Natural killer cell (primary cell): ENCODE results near the gene ZNRD2. TPM values are rescaled to one million over a fixed set of nuclear protein-coding genes. Genes with fewer than 3 reads are reported as not detected.

ENCODE experiments used
- ATAC-seq, 3 donors: fragments of 150-1000 bp in 2 of 3; fragments of 200-7000 bp in 1 of 3; cut with Tn5 transposase; 1 replicate in 1 of 3; 2 replicates in 2 of 3; pipeline ENCODE4 v1.10.0; 2021; ENCODE audit warnings: mild to moderate bottlenecking in 2 of 3, moderate library complexity in 2 of 3
- DNase-seq, 2 donors: peaks; one replicate each; pipeline versions ENCODE4 v3.0.0 to v3.0.0-alpha.2; 2013 to 2021; ENCODE audit warnings: mixed read lengths in 1 of 2
- H3K27ac ChIP-seq: one replicate; pipeline ENCODE4 v1.5.1; 2013; ENCODE audit warnings: mild to moderate bottlenecking, low read length
- H3K27me3 ChIP-seq: one replicate; pipeline ENCODE4 v1.6.1; 2013; ENCODE audit warnings: low read length; ENCODE audit not compliant: control insufficient read depth, insufficient read depth
- H3K36me3 ChIP-seq: one replicate; pipeline ENCODE4 v1.6.1; 2013; ENCODE audit warnings: low read length; ENCODE audit not compliant: control insufficient read depth, insufficient read depth
- H3K4me1 ChIP-seq: one replicate; pipeline ENCODE4 v1.6.1; 2013; ENCODE audit warnings: low read length; ENCODE audit not compliant: control insufficient read depth, insufficient read depth
- H3K4me3 ChIP-seq: one replicate; pipeline ENCODE4 v1.5.1; 2013; ENCODE audit warnings: low read length
- H3K9me3 ChIP-seq: one replicate; pipeline ENCODE4 v1.6.1; 2013; ENCODE audit warnings: low read length; ENCODE audit not compliant: control insufficient read depth, insufficient read depth
- H3K27ac Mint-ChIP-seq, 2 donors: one replicate each; pipeline ENCODE4 v1.8.0; 2022; ENCODE audit warnings: mild to moderate bottlenecking in 2 of 2, mixed read lengths in 2 of 2, moderate library complexity in 1 of 2
- H3K27me3 Mint-ChIP-seq, 2 donors: one replicate each; pipeline ENCODE4 v1.8.0; 2022; ENCODE audit warnings: low read depth in 2 of 2, mixed read lengths in 2 of 2
- H3K36me3 Mint-ChIP-seq: one replicate; pipeline ENCODE4 v1.8.0; 2022; ENCODE audit warnings: mixed read lengths
- H3K4me1 Mint-ChIP-seq, 2 donors: one replicate each; pipeline ENCODE4 v1.8.0; 2022; ENCODE audit warnings: mixed read lengths in 2 of 2
- H3K4me3 Mint-ChIP-seq: one replicate; pipeline ENCODE4 v1.8.0; 2022; ENCODE audit warnings: mild to moderate bottlenecking, moderate library complexity, mixed read lengths
- H3K9me3 Mint-ChIP-seq, 2 donors: one replicate each; pipeline ENCODE4 v1.8.0; 2022; ENCODE audit warnings: mixed read lengths in 2 of 2
- CTCF ChIP-seq: fragments of 200-600 bp; IDR thresholded peaks from one replicate; pipeline ENCODE4 v1.8.0; 2022; ENCODE audit warnings: antibody characterized with exemption
- WGBS: methylation state at CpG from one replicate; pipeline ENCODE4 v1.1.7; 2013; ENCODE audit warnings: missing lambda C conversion rate; ENCODE audit not compliant: insufficient coverage; 5-methylcytosine and 5-hydroxymethylcytosine counted together
- intact Hi-C: fragments of 100-400 bp; cut with micrococcal nuclease; formaldehyde crosslinking; loops from one replicate; pipeline ENCODE4 v1.14.2; 2022
- total RNA-seq, 4 donors: library from RNA; stranded (reverse); fragments of 120-200 nt in 1 of 4; gene quantifications; one replicate each; pipeline versions ENCODE4 v1.2.3 to v1.2.4, GENCODE V29; 2013 to 2022

Gene ZNRD2
- total RNA-seq, 3 donors from 2014 or later (not counting 1 experiment from before 2014, with no cell fraction given): 40.9 to 64.1 (median 60.0) TPM

DNA sequence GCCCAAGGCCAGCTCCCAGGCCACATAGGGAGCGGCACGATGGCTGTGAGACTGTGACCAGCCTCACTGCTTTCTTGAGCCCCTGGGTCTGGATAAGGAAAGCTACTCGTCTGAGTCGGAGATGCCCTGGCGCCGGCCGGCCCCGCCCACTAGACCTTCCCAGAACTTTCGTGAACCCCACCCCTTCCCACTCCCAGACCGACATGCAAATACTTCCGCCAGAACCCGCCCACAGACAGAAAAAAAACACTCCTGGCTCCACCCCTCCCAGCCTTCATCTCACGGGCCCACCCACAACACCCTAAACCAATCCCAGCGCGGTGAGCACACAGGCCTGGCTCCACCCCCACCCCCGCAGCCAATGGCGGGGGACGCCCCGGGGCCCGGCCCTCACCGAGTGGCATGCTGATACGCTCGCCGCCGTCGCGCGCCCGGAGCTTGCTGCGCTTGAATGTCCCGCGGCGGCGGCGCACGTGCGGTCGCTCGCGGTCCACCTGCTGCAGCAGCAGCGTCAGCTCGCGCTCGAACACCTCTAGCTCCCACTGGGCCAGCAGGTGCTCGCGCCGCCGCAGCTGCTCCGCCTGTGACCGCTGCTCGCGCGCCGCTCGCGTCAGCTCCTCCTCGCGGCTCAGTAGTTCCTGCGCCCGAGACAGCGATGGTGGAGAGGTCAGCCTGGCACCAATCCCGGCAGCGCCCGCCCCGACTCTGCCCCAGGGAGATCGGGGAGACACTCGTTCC lies 36.8 kb downstream of the ZNRD2 start:
- H3K27me3 Mint-ChIP-seq: no peaks in the 10 kb centered on the region
- peaks cover 22 to 31% of the 10 kb centered on the region in 2 donors for H3K4me1 Mint-ChIP-seq
- intact Hi-C loops: no loop called here
- 96% methylated on average over 67 of the region's 67 CpGs for WGBS
- no peaks in the 10 kb centered on the region for H3K27me3 ChIP-seq
- DNase-seq (no peak), ATAC-seq (peak in 1 of 3 donors; percentile 26)
- H3K27ac ChIP-seq: no peak overlapping the region
- H3K36me3 Mint-ChIP-seq: no peaks in the 10 kb centered on the region
- H3K36me3 ChIP-seq: peaks cover 48% of the 10 kb centered on the region
- H3K4me3 ChIP-seq: no peak overlapping the region
- H3K9me3 Mint-ChIP-seq: no peaks in the 10 kb centered on the region
- H3K27ac Mint-ChIP-seq: no peak overlapping the region
- peaks cover 24% of the 10 kb centered on the region for H3K4me1 ChIP-seq
- TF ChIP-seq CTCF: no peak
- H3K9me3 ChIP-seq: no peaks in the 10 kb centered on the region
- no peak overlapping the region for H3K4me3 Mint-ChIP-seq

GRCh38 chr11:65607614-65608426 lies 37.5 kb downstream of the ZNRD2 start:
- TF ChIP-seq CTCF: no peak
- Mint-ChIP-seq H3K36me3 (no peaks in the 10 kb centered on the region), H3K27ac (no peak overlapping the region), H3K4me3 (no peak overlapping the region), H3K27me3 (no peaks in the 10 kb centered on the region), H3K4me1 (peaks cover 27 to 38% of the 10 kb centered on the region in 2 donors), H3K9me3 (no peaks in the 10 kb centered on the region)
- no peaks in the 10 kb centered on the region for H3K9me3 ChIP-seq
- intact Hi-C loops: no loop called here
- 96% methylated on average over 37 of the region's 37 CpGs for WGBS
- H3K27ac ChIP-seq: no peak overlapping the region
- peaks cover 32% of the 10 kb centered on the region for H3K4me1 ChIP-seq
- H3K36me3 ChIP-seq: peaks cover 48% of the 10 kb centered on the region
- H3K27me3 ChIP-seq: no peaks in the 10 kb centered on the region
- DNase-seq (no peak), ATAC-seq (no peak)
- no peak overlapping the region for H3K4me3 ChIP-seq

DNA sequence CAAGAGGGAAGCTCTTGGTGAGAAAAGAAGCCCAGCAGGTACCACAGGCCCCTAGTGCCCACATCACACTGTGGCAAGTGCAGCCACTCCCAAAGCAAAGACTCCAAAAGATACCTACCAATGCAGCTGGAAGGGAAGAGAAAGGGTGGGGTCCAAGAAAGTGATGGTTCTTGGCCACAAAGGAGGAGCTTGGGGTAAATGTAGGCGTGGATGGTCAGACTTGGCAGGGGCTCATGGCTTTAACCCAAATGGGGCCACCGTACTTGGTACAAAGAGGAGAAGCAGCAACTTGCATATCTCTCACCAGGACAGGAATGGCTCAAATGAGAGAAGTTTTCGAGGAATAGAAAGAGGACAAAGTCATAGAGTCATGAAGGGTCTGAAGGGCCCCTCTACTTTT lies 39.0 kb downstream of the ZNRD2 start:
- Histone ChIP-seq H3K4me3 (no peak overlapping the region), H3K9me3 (no peaks in the 10 kb centered on the region)

More for the DNA sequence above, 39.0 kb downstream of the ZNRD2 start:
- WGBS: 70% methylated on average over 3 of the region's 3 CpGs
- no peak for TF ChIP-seq CTCF
- Mint-ChIP-seq H3K4me3 (peak overlapping the region; percentile 26), H3K27ac (peak overlapping the region; percentile 71 to 97), H3K36me3 (no peaks in the 10 kb centered on the region), H3K9me3 (no peaks in the 10 kb centered on the region), H3K4me1 (peaks cover 27 to 48% of the 10 kb centered on the region in 2 donors), H3K27me3 (no peaks in the 10 kb centered on the region)
- intact Hi-C loops: no loop called here
- ATAC-seq (no peak), DNase-seq (no peak)
- Histone ChIP-seq H3K4me1 (peaks cover 42% of the 10 kb centered on the region), H3K36me3 (peaks cover 39% of the 10 kb centered on the region), H3K27me3 (no peaks in the 10 kb centered on the region), H3K27ac (no peak overlapping the region)
